ENCODE measurements around the gene TTC13. TPM values are rescaled to one million over a fixed set of nuclear protein-coding genes. Genes with fewer than 3 reads are reported as not detected.

Gene TTC13
- total RNA-seq, 1 experiment from 2014 or later: 33.0 TPM

DNA sequence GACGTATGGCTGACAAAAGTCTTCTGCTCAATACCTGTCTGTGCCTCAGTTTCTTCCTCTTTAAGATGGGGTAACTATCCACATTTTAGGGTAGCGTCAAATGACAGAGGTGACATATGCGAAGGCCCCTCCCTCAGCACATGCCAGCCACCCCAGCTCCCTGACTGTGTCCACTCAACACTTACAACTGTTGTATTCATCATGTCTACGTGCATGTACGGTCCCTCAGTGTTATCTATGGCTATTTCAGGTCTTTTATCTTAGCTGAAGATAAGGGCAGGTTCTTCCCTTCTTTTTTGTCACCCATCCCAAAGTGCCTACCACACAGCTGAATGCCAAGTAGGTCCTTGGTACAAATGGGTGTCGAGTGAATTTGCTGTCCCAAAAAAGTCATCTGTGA is 102.0 kb downstream of the TTC13 start:
- no peak for DNase-seq
- Histone ChIP-seq H3K27me3 (no peaks in the 10 kb centered on the region), H3K36me3 (no peaks in the 10 kb centered on the region), H3K4me3 (no peak overlapping the region), H3K9me3 (no peaks in the 10 kb centered on the region)

GRCh38 chr1:230875370-230875769 is 103.3 kb downstream of the TTC13 start:
- H3K9me3 ChIP-seq: no peaks in the 10 kb centered on the region
- no peak overlapping the region for H3K4me3 ChIP-seq
- no peak for DNase-seq
- no peaks in the 10 kb centered on the region for H3K36me3 ChIP-seq
- H3K27me3 ChIP-seq: no peaks in the 10 kb centered on the region

GRCh38 chr1:230870916-230871315 is 107.7 kb downstream of the TTC13 start:
- no peak for DNase-seq
- Histone ChIP-seq H3K9me3 (no peaks in the 10 kb centered on the region), H3K4me3 (no peak overlapping the region), H3K36me3 (no peaks in the 10 kb centered on the region), H3K27me3 (no peaks in the 10 kb centered on the region)

- H3K36me3 ChIP-seq: 0 out of 2 replicates have a peak, but pooled peaks cover 5% of the 10 kb centered on the region
- no peak overlapping the region for H3K4me3 ChIP-seq
- no peaks in the 10 kb centered on the region for H3K9me3 ChIP-seq
- H3K27me3 ChIP-seq: no peaks in the 10 kb centered on the region
- no peak for DNase-seq
Observed at GRCh38 chr1:230869500-230869899, 109.2 kb downstream of the TTC13 start.

DNA sequence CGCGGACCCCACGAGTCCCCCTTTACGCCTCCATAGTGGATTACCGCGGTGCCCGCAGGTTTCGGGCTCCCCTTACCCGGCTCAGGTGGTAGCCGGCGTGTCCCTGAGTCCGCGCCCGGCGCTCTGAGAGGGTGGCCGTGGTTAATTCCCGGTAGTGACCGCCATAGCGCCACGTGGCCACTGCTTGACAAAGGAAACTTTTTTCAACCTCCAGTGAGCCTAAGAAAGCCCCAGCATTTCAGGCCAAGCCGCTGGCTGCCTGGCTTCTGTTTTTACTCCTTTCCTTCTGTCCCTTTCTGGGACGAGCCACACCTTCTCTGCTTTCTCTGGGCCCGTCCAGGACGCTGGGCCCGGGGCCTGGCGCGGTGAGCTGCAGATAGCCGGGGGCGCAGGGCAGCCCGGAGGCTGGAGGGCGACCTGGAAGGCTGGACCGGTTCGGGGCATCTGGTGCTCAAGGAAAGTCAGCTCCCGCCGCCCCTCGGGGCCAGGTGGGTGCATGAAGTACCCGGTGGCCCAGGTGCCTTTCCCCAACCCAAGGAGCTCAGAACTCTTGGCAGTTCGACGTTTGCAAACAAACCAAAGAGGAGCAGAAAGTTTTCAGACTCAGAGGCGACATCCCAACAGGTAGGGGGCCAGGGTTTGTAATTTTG is 109.8 kb downstream of the TTC13 start:
- DNase-seq: peak; percentile 52
- H3K36me3 ChIP-seq: 0 out of 2 replicates have a peak, but pooled peaks cover 5% of the 10 kb centered on the region
- no peaks in the 10 kb centered on the region for H3K27me3 ChIP-seq
- peak overlapping the region; percentile 52 for H3K4me3 ChIP-seq
- no peaks in the 10 kb centered on the region for H3K9me3 ChIP-seq

GRCh38 chr1:230867903-230868735 is 110.5 kb downstream of the TTC13 start, which contains the start of gene C1orf198:
TSS of gene C1orf198 (minus strand) at chr1:230868521. CDS start at chr1:230868512, 9 bp downstream.
- 0 out of 2 replicates have a peak, but pooled peaks cover 5% of the 10 kb centered on the region for H3K36me3 ChIP-seq
- DNase-seq: peak; percentile 69
- peak within 1 kb of the TSS; percentile 89 for H3K4me3 ChIP-seq
- no peaks in the 10 kb centered on the region for H3K27me3 ChIP-seq
- no peaks in the 10 kb centered on the region for H3K9me3 ChIP-seq

- Histone ChIP-seq H3K36me3 (0 out of 2 replicates have a peak, but pooled peaks cover 5% of the 10 kb centered on the region), H3K27me3 (no peaks in the 10 kb centered on the region), H3K4me3 (peak overlapping the region; percentile 89), H3K9me3 (no peaks in the 10 kb centered on the region)
- DNase-seq: no peak
Observed at GRCh38 chr1:230867101-230867902, 111.4 kb downstream of the TTC13 start.

DNA sequence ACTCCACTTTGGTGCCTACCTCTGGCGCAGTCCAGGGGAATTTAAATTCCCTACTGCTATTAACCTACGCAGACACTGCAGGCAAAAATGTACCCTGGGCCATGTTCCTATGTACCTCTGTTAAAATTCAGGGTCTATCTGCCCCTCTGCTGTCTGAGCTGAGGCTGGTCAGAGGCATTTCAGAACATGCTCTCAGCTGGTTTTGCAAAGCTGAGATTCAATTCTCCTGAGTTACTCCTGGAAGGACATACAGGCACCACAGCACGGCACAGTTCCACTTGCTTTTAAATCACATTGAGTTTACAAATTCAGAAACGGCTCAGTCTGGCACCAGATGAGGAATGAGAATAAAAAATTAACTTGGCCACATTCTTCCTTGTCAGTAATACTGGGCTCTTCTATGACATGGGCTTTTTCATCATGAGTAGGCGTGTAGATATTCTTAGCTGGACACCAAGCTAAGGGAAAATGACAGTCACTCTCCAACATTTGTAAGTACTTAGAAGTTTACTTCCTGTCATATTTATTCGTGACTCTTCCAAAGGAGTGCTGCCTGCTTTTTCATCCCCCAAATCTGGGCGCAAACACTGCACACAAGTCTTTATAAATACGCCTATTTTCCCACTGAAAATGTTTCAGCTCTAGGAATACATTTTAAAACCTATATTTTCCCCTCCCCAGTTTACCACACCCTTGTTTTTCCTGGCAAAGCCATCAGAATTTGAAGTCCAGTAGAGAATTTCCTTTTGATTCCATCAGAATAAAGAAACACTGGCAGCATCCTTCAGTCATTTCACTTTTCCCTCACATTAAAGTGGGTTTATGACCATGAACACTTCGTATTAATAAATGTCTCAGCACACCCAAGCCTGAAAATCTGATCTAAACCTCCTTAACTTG is 112.2 kb downstream of the TTC13 start:
- Histone ChIP-seq H3K4me3 (peak overlapping the region; percentile 89), H3K9me3 (no peaks in the 10 kb centered on the region), H3K27me3 (no peaks in the 10 kb centered on the region), H3K36me3 (peaks cover 10% of the 10 kb centered on the region)
- no peak for DNase-seq

DNA sequence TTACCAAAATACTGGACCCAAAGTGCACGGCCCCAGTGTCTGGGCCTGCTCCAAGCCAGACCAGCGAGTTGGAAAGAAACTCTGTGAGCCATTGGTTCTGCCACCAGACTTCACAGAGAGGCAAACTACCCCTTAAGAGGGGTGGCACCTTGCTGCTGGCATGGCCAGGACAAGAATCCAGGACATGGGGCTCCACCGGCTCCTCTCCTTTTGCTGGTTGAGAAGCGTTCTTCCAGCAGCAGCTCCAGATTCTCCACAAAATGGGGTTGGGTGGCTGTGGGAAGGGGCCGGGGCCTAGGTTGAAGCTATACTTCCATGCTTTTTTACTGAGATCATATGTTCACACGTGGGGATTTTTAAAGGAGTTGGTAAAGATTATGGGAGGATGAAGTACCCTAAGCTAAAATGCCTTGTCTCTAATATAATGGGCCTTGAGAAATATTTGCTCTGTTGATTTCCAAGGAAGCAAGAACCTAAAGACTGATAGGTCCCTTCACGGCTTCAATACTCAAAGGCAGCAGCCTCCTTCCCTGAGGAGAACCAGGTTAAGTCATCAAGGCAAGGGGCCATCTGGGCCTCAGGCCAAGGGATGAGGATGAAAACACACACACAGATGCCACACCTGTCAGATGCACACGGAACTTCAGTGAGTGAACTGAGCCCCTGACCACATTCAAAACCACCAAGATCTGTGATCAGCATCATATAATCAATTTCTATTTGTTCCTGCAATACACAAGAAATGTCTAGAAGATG is 113.4 kb downstream of the TTC13 start:
- Histone ChIP-seq H3K27me3 (no peaks in the 10 kb centered on the region), H3K4me3 (no peak overlapping the region), H3K9me3 (no peaks in the 10 kb centered on the region), H3K36me3 (peaks cover 14% of the 10 kb centered on the region)
- DNase-seq: no peak

DNA sequence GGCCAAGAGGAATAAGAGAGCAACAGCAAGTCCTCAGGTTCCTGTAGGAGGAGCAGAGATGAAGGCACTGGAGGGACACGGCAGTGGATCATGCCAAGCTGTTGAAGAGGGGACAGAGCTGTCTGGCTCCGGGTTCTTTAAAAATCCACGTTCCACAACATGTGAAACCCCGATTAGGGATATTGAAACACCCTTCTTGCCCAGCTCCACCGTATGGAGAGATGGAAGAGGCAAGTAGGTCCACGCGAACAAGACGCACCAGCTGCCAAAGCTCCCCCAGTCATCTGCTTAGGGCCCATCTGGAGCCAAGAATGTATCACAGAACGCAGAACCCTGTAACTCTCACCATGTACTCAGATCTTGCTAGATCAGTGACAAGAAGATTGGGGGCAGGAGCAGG is 114.2 kb downstream of the TTC13 start:
- no peak for DNase-seq
- no peaks in the 10 kb centered on the region for H3K27me3 ChIP-seq
- H3K4me3 ChIP-seq: no peak overlapping the region
- peaks cover 14% of the 10 kb centered on the region for H3K36me3 ChIP-seq
- H3K9me3 ChIP-seq: no peaks in the 10 kb centered on the region

DNA sequence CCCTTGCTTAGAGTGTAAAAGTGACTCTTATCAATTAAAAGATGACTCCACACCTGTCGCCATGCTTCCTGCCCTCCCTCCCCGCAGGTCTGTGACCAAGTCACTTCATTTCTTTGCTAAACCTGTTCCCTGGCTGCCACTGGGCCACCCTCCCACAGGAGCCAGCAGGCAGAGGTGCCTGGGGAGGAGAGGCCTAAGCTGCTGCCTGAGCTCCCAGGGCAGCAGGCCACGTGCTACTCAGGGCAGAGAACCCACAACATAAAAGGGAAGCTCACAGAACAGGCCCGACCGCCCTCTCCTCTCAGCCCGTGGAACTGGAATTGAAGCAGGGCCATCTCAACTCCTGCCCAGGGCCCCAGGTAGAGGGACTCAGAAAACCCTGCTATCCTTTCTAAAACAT is 115.2 kb downstream of the TTC13 start:
- Histone ChIP-seq H3K9me3 (no peaks in the 10 kb centered on the region), H3K27me3 (no peaks in the 10 kb centered on the region), H3K4me3 (no peak overlapping the region), H3K36me3 (peaks cover 14% of the 10 kb centered on the region)
- no peak for DNase-seq

- Histone ChIP-seq H3K9me3 (no peaks in the 10 kb centered on the region), H3K36me3 (peaks cover 14% of the 10 kb centered on the region), H3K4me3 (no peak overlapping the region), H3K27me3 (no peaks in the 10 kb centered on the region)
- DNase-seq: no peak
Observed at GRCh38 chr1:230861970-230862595, 116.6 kb downstream of the TTC13 start.

GRCh38 chr1:230861489-230861888 is 117.2 kb downstream of the TTC13 start:
- H3K27me3 ChIP-seq: no peaks in the 10 kb centered on the region
- H3K36me3 ChIP-seq: peaks cover 14% of the 10 kb centered on the region
- DNase-seq: no peak
- no peak overlapping the region for H3K4me3 ChIP-seq
- H3K9me3 ChIP-seq: no peaks in the 10 kb centered on the region

GRCh38 chr1:230860617-230861384 is 117.9 kb downstream of the TTC13 start:
- no peak for DNase-seq
- H3K9me3 ChIP-seq: no peaks in the 10 kb centered on the region
- peaks cover 17% of the 10 kb centered on the region for H3K36me3 ChIP-seq
- H3K4me3 ChIP-seq: no peak overlapping the region
- H3K27me3 ChIP-seq: no peaks in the 10 kb centered on the region

Data from MG63 (cell line).